GM21576 (cell line): Measurements from ENCODE around the gene INO80D.
"Not testable (repeated sequence)": the region's sequence is repeated elsewhere in the genome, so short reads cannot be mapped to it uniquely, and the experiment has no call there.

Experiments used
- ATAC-seq: cut with Tn5 transposase; IDR thresholded peaks from one replicate; pipeline ENCODE4 v1.9.1; 2021; ENCODE audit warnings: mild to moderate bottlenecking, moderate library complexity; ENCODE audit not compliant: unreplicated experiment

Gene INO80D

GRCh38 chr2:206085742-206086445, at the start of gene INO80D:
Gene INO80D (minus strand): TSS chr2:206086174. CDS start chr2:206063016, 23,158 bp downstream.
- ATAC-seq: peak; percentile 82

- no peak for ATAC-seq
Measured at GRCh38 chr2:206127656-206128055, 41.7 kb upstream of the INO80D start.

GRCh38 chr2:206125901-206126300, 39.9 kb upstream of the INO80D start:
- ATAC-seq: no peak

- ATAC-seq: not testable (repeated sequence)
Measured at GRCh38 chr2:206122569-206122968, 36.6 kb upstream of the INO80D start.

GRCh38 chr2:206116278-206116677, 30.3 kb upstream of the INO80D start:
- no peak for ATAC-seq

GRCh38 chr2:206115026-206115578, 29.1 kb upstream of the INO80D start:
- ATAC-seq: no peak

- no peak for ATAC-seq
Measured at GRCh38 chr2:206112846-206113547, 27.0 kb upstream of the INO80D start.

- ATAC-seq: no peak
Measured at GRCh38 chr2:206112108-206112507, 26.1 kb upstream of the INO80D start.

- no peak for ATAC-seq
Measured at GRCh38 chr2:206108713-206109112, 22.7 kb upstream of the INO80D start.

GRCh38 chr2:206105541-206105940, 19.6 kb upstream of the INO80D start:
- ATAC-seq: no peak

- no peak for ATAC-seq
Measured at GRCh38 chr2:206105038-206105437, 19.1 kb upstream of the INO80D start.

GRCh38 chr2:206098872-206099271, 12.9 kb upstream of the INO80D start:
- not testable (repeated sequence) for ATAC-seq

- ATAC-seq: no peak
Measured at GRCh38 chr2:206098471-206098870, 12.5 kb upstream of the INO80D start.

- no peak for ATAC-seq
Measured at GRCh38 chr2:206096876-206097275, 10.9 kb upstream of the INO80D start.

- no peak for ATAC-seq
Measured at GRCh38 chr2:206095536-206096332, 9.8 kb upstream of the INO80D start.

- ATAC-seq: no peak
Measured at GRCh38 chr2:206092297-206092696, 6.3 kb upstream of the INO80D start.

- no peak for ATAC-seq
Measured at GRCh38 chr2:206088248-206088647, 2.3 kb upstream of the INO80D start.

GRCh38 chr2:206086716-206087350, 859 bp upstream of the INO80D start:
- no peak for ATAC-seq

- ATAC-seq: peak; percentile 23
Measured at GRCh38 chr2:206084870-206085741, 868 bp downstream of the INO80D start.

GRCh38 chr2:206084439-206084869, 1.5 kb downstream of the INO80D start:
- no peak for ATAC-seq
